ENCODE measurements around the gene DOK3.

DOK3 gene

GRCh38 chr5:177509381-177509951, at the start of gene DOK3:
DOK3 (minus strand) TSS chr5:177509826; CDS start chr5:177509540, 286 bp downstream.
- no peaks in the 10 kb centered on the region for H3K27me3 ChIP-seq (ENCODE audit: low read depth)
- no peaks in the 10 kb centered on the region for H3K4me1 ChIP-seq
- no peak for DNase-seq (ENCODE audit: low spot score in 2 of 2)
- no peaks in the 10 kb centered on the region for H3K9me3 ChIP-seq
- in situ Hi-C loops (cut with MboI; ENCODE audit: low sequenced_read_pairs), result no loop called here
- H3K36me3 ChIP-seq (replicated peaks), result peaks cover 47% of the 10 kb centered on the region
- no peak within 1 kb of the TSS for H3K4me3 ChIP-seq

DNA sequence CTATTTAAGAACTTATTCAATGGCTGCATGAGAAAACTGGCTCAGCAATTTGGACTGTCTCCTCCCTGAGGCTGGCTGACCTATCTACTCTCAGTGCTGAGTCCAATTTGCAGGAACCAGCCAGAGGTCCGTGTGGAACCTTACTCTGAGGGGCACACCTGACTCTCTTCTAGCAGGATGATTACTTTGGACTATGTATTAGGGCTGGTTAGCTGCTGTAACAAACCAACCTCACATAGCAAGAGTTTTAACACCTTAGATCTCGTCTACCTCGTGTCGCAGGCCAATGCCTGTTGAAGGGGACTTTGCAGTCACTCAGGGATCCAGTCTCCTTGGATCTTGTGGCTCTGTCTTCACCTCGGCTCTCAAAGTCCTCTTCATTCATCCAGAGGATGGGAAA, 48.2 kb upstream of the DOK3 start:
- no peak for DNase-seq (ENCODE audit: low spot score in 2 of 2)
- no peaks in the 10 kb centered on the region for H3K36me3 ChIP-seq (replicated peaks)
- no peaks in the 10 kb centered on the region for H3K27me3 ChIP-seq (ENCODE audit: low read depth)
- peaks cover 18% of the 10 kb centered on the region for H3K4me1 ChIP-seq
- in situ Hi-C loops (cut with MboI; ENCODE audit: low sequenced_read_pairs), result no loop called here
- no peak overlapping the region for H3K4me3 ChIP-seq
- no peaks in the 10 kb centered on the region; the same call in 1 of the 2 replicates for H3K9me3 ChIP-seq

DNA sequence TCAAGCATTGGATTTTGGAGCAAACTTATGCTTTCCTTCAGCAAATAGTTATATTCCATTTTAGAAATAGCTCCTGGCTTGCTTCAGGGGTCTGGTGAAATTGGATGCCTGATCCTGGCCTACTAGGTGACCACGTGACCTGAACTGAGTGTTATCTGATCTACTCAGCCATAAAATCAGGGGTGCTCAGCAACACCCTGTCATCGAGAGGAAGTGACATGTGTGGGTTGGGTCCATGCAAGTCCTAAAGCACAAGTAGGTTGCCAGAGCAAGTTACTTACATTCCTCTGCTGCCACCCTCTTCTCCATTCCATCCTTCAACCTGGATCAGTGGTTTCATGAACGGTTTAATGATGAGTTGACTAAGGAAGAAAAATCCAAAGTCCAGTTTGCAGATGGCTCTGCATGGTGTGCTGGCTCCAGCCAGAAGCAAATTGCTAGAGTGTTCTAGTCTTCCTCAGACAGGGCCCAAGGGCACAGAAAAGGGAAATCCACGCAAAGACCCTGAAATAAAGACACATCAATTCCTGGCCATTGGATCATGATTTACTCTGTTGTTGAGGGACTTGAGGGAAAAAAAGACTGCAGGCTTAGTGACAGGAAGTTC, 47.5 kb upstream of the DOK3 start:
- in situ Hi-C loops (cut with MboI; ENCODE audit: low sequenced_read_pairs), result no loop called here
- DNase-seq (ENCODE audit: low spot score in 2 of 2), result no peak
- no peak overlapping the region for H3K4me3 ChIP-seq
- H3K36me3 ChIP-seq (replicated peaks), result peaks cover 4% of the 10 kb centered on the region
- no peaks in the 10 kb centered on the region; the same call in 1 of the 2 replicates for H3K9me3 ChIP-seq
- H3K4me1 ChIP-seq, result peaks cover 20% of the 10 kb centered on the region
- H3K27me3 ChIP-seq (ENCODE audit: low read depth), result no peaks in the 10 kb centered on the region

DNA sequence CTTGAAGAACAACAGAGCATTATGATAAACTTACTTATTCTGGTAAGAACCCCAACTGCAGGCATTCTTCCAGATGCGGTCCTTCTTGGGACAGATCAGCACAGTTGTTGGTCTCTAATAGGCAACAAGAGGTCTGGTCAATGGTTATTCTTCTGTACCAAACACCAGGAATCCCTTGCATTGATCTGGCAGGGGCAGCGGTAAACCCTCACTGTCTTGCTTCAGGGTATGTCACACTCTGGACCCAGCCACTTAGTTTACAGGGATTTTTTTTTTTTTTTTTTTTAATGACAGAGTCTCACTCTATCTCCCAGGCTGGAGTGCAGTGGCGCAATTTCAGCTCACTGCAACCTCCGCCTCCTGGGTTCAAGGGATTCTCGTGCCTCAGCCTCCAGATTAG, 46.0 kb upstream of the DOK3 start:
- Histone ChIP-seq H3K36me3 (replicated peaks) (peaks cover 12% of the 10 kb centered on the region), H3K27me3 (ENCODE audit: low read depth) (no peaks in the 10 kb centered on the region), H3K4me3 (no peak overlapping the region), H3K4me1 (peaks cover 20% of the 10 kb centered on the region), H3K9me3 (no peaks in the 10 kb centered on the region; the same call in 1 of the 2 replicates)
- DNase-seq (ENCODE audit: low spot score in 2 of 2), result no peak
- in situ Hi-C loops (cut with MboI; ENCODE audit: low sequenced_read_pairs), result no loop called here

- no peaks in the 10 kb centered on the region for H3K27me3 ChIP-seq (ENCODE audit: low read depth)
- in situ Hi-C loops (cut with MboI; ENCODE audit: low sequenced_read_pairs), result no loop called here
Measured at GRCh38 chr5:177555228-177555627, 45.6 kb upstream of the DOK3 start.

GRCh38 chr5:177554474-177555111, 45.0 kb upstream of the DOK3 start, which contains the start of gene FAM193B:
FAM193B (minus strand) TSS chr5:177554563; CDS start chr5:177554458, 105 bp downstream.
- Histone ChIP-seq H3K4me1 (peaks cover 20% of the 10 kb centered on the region), H3K9me3 (no peaks in the 10 kb centered on the region), H3K27me3 (ENCODE audit: low read depth) (no peaks in the 10 kb centered on the region), H3K4me3 (peak within 1 kb of the TSS; percentile 84), H3K36me3 (replicated peaks) (peaks cover 15% of the 10 kb centered on the region)
- in situ Hi-C loops (cut with MboI; ENCODE audit: low sequenced_read_pairs), result no loop called here
- peak; percentile 86 to 97 for DNase-seq (ENCODE audit: low spot score in 2 of 2)

More at GRCh38 chr5:177555228-177555627, 45.6 kb upstream of the DOK3 start:
- Histone ChIP-seq H3K4me1 (peaks cover 20% of the 10 kb centered on the region), H3K9me3 (no peaks in the 10 kb centered on the region), H3K36me3 (replicated peaks) (peaks cover 15% of the 10 kb centered on the region), H3K4me3 (no peak overlapping the region)
- DNase-seq (ENCODE audit: low spot score in 2 of 2), result no peak

- Histone ChIP-seq H3K4me1 (peaks cover 16% of the 10 kb centered on the region), H3K9me3 (no peaks in the 10 kb centered on the region), H3K4me3 (peak overlapping the region; percentile 84), H3K36me3 (replicated peaks) (peaks cover 15% of the 10 kb centered on the region), H3K27me3 (ENCODE audit: low read depth) (no peaks in the 10 kb centered on the region)
- in situ Hi-C loops (cut with MboI; ENCODE audit: low sequenced_read_pairs), result no loop called here
- peak in 1 of 2 experiments; percentile 45 for DNase-seq (ENCODE audit: low spot score in 2 of 2)
Measured at GRCh38 chr5:177553671-177554429, 44.2 kb upstream of the DOK3 start.

DNA sequence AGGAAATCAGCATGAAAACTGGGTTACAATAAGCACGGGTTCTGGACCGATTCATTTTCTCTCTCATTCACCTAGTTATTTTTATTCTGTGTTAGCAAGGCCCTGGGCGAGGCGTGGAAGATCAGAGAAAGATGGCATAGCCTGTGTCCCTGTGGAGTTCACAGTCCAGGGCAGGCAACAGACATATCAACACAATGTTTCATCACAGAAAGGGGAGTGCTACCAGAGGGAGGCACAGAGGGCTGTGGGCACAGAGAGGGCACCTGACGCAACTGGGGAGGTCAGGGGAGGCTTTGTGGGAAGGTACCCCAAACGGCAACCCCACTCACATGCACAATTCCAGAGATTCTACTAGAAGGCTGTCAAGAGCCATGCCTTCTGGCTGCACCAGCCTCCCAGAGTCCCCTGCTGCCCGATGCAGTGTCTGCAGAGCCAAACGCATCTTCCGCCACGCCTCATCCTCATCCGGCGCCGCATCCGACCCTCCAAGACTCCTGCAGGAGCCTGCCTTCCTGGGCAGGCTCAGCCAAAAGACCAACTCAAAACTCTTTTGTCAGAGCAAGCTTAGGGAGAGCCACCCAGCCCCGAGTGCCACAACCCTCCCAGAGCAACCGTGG, 43.3 kb upstream of the DOK3 start:
- peak in 1 of 2 experiments; percentile 58 for DNase-seq (ENCODE audit: low spot score in 2 of 2)
- Histone ChIP-seq H3K4me1 (peaks cover 16% of the 10 kb centered on the region), H3K4me3 (peak overlapping the region; percentile 84), H3K36me3 (replicated peaks) (peaks cover 15% of the 10 kb centered on the region), H3K27me3 (ENCODE audit: low read depth) (no peaks in the 10 kb centered on the region), H3K9me3 (no peaks in the 10 kb centered on the region)
- in situ Hi-C loops (cut with MboI; ENCODE audit: low sequenced_read_pairs), result no loop called here

DNA sequence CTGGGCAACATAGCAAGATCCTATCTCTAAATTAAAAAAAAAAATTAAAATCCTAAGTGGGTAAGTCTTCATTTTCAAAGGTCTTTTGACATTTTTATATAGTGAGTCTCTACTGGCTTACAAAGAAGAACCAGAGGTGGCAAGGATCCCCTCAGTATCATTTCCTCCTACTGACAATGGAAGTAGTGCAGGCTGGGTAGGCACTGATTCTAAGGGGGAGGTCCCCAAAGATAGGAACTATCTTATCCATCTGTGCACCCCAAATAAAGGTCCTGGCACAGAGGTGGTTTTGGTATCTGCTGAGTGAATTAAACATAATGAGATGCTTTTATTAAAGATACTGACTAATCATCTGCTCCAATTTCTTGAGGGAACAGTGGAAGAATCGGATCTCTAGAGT, 40.5 kb upstream of the DOK3 start:
- Histone ChIP-seq H3K4me1 (peaks cover 18% of the 10 kb centered on the region), H3K27me3 (ENCODE audit: low read depth) (no peaks in the 10 kb centered on the region), H3K4me3 (no peak overlapping the region), H3K9me3 (no peaks in the 10 kb centered on the region), H3K36me3 (replicated peaks) (peaks cover 15% of the 10 kb centered on the region)
- DNase-seq (ENCODE audit: low spot score in 2 of 2), result no peak
- in situ Hi-C loops (cut with MboI; ENCODE audit: low sequenced_read_pairs), result no loop called here

DNA sequence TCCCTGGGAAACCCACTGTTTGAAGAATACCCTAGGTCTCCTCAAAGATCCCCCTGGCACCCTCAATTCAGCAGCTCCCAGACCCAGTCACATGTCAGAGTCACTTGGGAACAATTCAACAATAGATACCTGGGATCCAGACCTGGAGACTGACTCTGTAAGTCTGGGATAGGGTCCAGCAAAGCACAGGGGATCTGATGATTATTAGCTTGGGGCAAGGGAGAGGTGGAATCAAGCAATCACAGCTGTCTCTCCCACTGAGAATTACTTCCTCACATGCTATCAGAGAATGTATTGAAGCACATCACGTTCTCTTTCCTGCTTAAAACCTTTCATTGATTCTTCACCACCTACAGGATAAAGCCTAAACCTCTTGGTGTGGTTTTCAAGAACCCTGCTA, 38.9 kb upstream of the DOK3 start:
- no peaks in the 10 kb centered on the region for H3K27me3 ChIP-seq (ENCODE audit: low read depth)
- peaks cover 18% of the 10 kb centered on the region for H3K36me3 ChIP-seq (replicated peaks)
- H3K4me3 ChIP-seq, result no peak overlapping the region
- in situ Hi-C loops (cut with MboI; ENCODE audit: low sequenced_read_pairs), result no loop called here
- DNase-seq (ENCODE audit: low spot score in 2 of 2), result no peak
- H3K4me1 ChIP-seq, result peaks cover 15% of the 10 kb centered on the region
- no peaks in the 10 kb centered on the region for H3K9me3 ChIP-seq

GRCh38 chr5:177547736-177548135, 38.1 kb upstream of the DOK3 start:
- H3K36me3 ChIP-seq (replicated peaks), result peaks cover 19% of the 10 kb centered on the region
- no peak overlapping the region for H3K4me3 ChIP-seq
- in situ Hi-C loops (cut with MboI; ENCODE audit: low sequenced_read_pairs), result no loop called here
- no peak for DNase-seq (ENCODE audit: low spot score in 2 of 2)
- peaks cover 17% of the 10 kb centered on the region for H3K4me1 ChIP-seq
- no peaks in the 10 kb centered on the region for H3K27me3 ChIP-seq (ENCODE audit: low read depth)
- H3K9me3 ChIP-seq, result no peaks in the 10 kb centered on the region

DNA sequence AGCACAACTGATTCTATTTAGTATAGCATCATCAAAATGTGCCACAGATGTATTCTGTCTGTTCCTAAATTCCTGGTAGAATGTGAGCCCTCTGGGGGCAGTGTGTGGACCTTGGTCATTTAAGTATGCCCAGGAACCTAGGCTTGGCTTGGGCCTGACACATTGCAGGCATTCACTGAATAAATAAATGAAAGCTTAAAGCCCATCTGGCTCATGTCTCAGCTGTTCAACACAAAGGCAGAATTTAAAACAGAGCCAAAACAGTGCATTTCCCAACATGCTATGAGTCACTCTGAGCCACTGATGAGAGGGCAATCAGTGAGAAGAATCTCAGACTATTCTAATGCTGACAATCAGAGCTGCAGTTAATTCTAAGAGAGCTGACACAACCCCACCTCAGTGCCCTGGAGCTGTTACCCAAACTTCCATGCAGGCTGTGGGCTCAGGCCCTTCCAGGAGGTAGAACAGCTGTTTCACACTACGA, 36.7 kb upstream of the DOK3 start:
- peak; percentile 32 to 39 for DNase-seq (ENCODE audit: low spot score in 2 of 2)
- H3K4me3 ChIP-seq, result no peak overlapping the region
- H3K9me3 ChIP-seq, result no peaks in the 10 kb centered on the region
- H3K27me3 ChIP-seq (ENCODE audit: low read depth), result no peaks in the 10 kb centered on the region
- in situ Hi-C loops (cut with MboI; ENCODE audit: low sequenced_read_pairs), result no loop called here
- peaks cover 15% of the 10 kb centered on the region for H3K4me1 ChIP-seq
- H3K36me3 ChIP-seq (replicated peaks), result peaks cover 18% of the 10 kb centered on the region

- Histone ChIP-seq H3K4me3 (no peak overlapping the region), H3K9me3 (no peaks in the 10 kb centered on the region), H3K4me1 (peaks cover 15% of the 10 kb centered on the region), H3K36me3 (replicated peaks) (peaks cover 18% of the 10 kb centered on the region), H3K27me3 (ENCODE audit: low read depth) (no peaks in the 10 kb centered on the region)
- no peak for DNase-seq (ENCODE audit: low spot score in 2 of 2)
- in situ Hi-C loops (cut with MboI; ENCODE audit: low sequenced_read_pairs), result no loop called here
Measured at GRCh38 chr5:177545487-177546257, 36.0 kb upstream of the DOK3 start.

Measured in HAP-1 (cell line).